GM23248 (cell line): ENCODE measurements around the gene TRAPPC3. TPM values are rescaled to one million over a fixed set of nuclear protein-coding genes. Genes with fewer than 3 reads are reported as not detected.

Experiments
- DNase-seq: peaks from one replicate; pipeline ENCODE4 v3.0.0-alpha.2; 2015
- H2AFZ ChIP-seq: fragments of 200-600 bp; sonication (generic); 2 replicates; pipeline ENCODE4 v1.6.1; 2016; ENCODE audit warnings: antibody characterized with exemption
- H3F3A ChIP-seq: fragments of 200-600 bp; sonication (generic); 2 replicates; pipeline ENCODE4 v1.6.1; 2016; ENCODE audit warnings: mild to moderate bottlenecking, antibody characterized with exemption, mixed run types; ENCODE audit not compliant: insufficient read depth
- H3K27ac ChIP-seq: fragments of 200-600 bp; sonication (generic); 2 replicates; pipeline ENCODE4 v1.5.1; 2016; ENCODE audit warnings: mild to moderate bottlenecking
- H3K27me3 ChIP-seq: fragments of 200-600 bp; sonication (generic); replicated peaks from 2 replicates; pipeline ENCODE4 v1.6.1; 2016; ENCODE audit warnings: mild to moderate bottlenecking; ENCODE audit not compliant: insufficient read depth
- H3K36me3 ChIP-seq: fragments of 200-600 bp; sonication (generic); 2 replicates; pipeline ENCODE4 v1.6.1; 2016; ENCODE audit warnings: low read depth, mild to moderate bottlenecking
- H3K4me1 ChIP-seq: fragments of 200-600 bp; sonication (generic); 2 replicates; pipeline ENCODE4 v1.6.1; 2016; ENCODE audit warnings: mild to moderate bottlenecking; ENCODE audit not compliant: insufficient read depth
- H3K4me2 ChIP-seq: fragments of 200-600 bp; sonication (generic); one replicate; pipeline ENCODE4 v1.6.1; 2016; ENCODE audit warnings: mild to moderate bottlenecking; ENCODE audit not compliant: unreplicated experiment
- H3K4me3 ChIP-seq: fragments of 200-600 bp; sonication (generic); 2 replicates; pipeline ENCODE4 v1.5.1; 2016; ENCODE audit warnings: mild to moderate bottlenecking
- H3K79me2 ChIP-seq: fragments of 200-600 bp; sonication (generic); 2 replicates; pipeline ENCODE4 v1.6.1; 2016; ENCODE audit warnings: mild to moderate bottlenecking; ENCODE audit not compliant: insufficient read depth
- H3K9ac ChIP-seq: fragments of 200-600 bp; sonication (generic); 2 replicates; pipeline ENCODE4 v1.6.1; 2016; ENCODE audit warnings: mild to moderate bottlenecking
- H3K9me2 ChIP-seq: fragments of 200-600 bp; sonication (generic); 2 replicates; pipeline ENCODE4 v1.6.1; 2016; ENCODE audit warnings: mixed run types, mild to moderate bottlenecking, moderate library complexity; ENCODE audit not compliant: insufficient read depth
- H3K9me3 ChIP-seq: fragments of 200-600 bp; sonication (generic); one replicate; pipeline ENCODE4 v1.6.1; 2017; ENCODE audit warnings: low read depth
- H4K20me1 ChIP-seq: fragments of 200-600 bp; sonication (generic); 2 replicates; pipeline ENCODE4 v1.6.0; 2016; ENCODE audit not compliant: insufficient read depth
- EZH2 ChIP-seq: fragments of 200-600 bp; sonication (generic); IDR thresholded peaks from 2 replicates; pipeline ENCODE4 v1.6.1; 2018; ENCODE audit warnings: antibody characterized with exemption, mild to moderate bottlenecking; ENCODE audit not compliant: insufficient read depth, poor library complexity, severe bottlenecking
- EZH2phosphoT487 ChIP-seq: fragments of 200-600 bp; sonication (generic); IDR thresholded peaks from 2 replicates; pipeline ENCODE4 v1.6.1; 2018; ENCODE audit warnings: antibody characterized with exemption, moderate library complexity, mild to moderate bottlenecking, low read depth; ENCODE audit not compliant: insufficient read depth
- WGBS, 2 experiments: methylation state at CpG; one replicate each; pipeline ENCODE4 v1.1.6; 2015 to 2017; ENCODE audit warnings: low lambda C conversion rate in 2 of 2, low coverage in 1 of 2; ENCODE audit errors: missing lambda C conversion rate in 2 of 2; 5-methylcytosine and 5-hydroxymethylcytosine counted together
- in situ Hi-C: fragments of 300-500 bp; cut with MboI; formaldehyde crosslinking; loops from 2 replicates; pipeline ENCODE4 v1.15.0; 2020
- polyA plus RNA-seq: library from polyadenylated mRNA; unstranded; fragments of >200 nt; fragmentation: Nextera tagmentation; extraction: Ambion mirVana; gene quantifications from 2 replicates; pipeline ENCODE4 v1.2.1, GENCODE V29; 2016
- total RNA-seq: library from RNA; depleted of rRNA; stranded (reverse); fragments of >200 nt; shearing (Covaris generic); gene quantifications from 2 replicates; pipeline ENCODE4 v1.2.3, GENCODE V29; 2014

The TRAPPC3 gene
- total and polyA plus RNA-seq, 2 experiments from 2014 or later, result 112 to 134 TPM

DNA sequence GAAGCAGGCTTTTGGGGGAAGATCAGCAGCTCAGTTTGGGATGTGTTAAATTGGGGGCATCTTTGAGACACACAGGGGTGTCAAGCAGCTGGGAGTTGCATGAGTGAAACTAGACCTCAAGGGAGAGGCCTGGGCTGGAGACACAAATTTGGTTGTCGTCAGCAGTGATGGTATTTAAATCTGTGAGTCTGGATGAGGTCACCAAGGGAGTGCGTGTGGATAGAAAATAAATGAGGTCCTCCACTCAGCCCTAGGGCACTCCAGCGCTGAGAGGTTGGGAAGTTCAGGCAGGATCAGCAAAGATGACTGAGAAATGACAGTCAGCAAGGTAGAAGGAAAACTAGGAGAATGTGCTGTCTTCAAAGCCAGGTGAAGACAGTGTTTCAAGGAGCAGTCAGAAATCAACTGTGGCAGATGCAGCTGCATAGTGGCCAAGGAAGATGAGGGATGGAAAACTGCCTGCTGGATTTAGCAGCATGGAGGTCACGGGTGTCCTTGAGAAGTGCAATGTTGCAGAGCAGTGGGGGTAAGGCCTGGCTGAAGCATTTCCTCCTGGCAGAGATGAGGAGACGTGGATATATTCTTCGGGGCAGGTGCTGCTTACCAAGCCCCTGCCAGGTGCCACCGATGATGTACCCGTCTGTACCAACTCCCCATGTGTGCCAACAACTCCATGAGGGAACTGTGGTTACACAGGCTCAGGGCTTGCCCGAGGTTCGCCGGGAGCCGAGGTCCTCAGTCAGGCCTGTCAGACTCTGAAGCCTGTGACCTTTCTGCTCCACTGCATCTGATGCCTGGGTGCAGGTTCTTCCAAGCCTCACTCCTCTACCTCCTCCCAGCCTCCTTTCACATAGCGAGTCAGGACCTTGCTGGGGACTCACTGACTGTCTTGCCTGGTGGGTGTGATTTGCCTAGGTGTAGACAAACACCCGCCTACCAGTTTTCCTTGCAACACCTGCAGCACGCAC is 17.9 kb upstream of the TRAPPC3 start:
- DNase-seq, result peak; percentile 95
- H3K4me1 ChIP-seq, result peaks cover 56% of the 10 kb centered on the region
- H2AFZ ChIP-seq, result no peak overlapping the region
- H3K9me3 ChIP-seq, result no peaks in the 10 kb centered on the region
- peak overlapping the region; percentile 95 for H3K27ac ChIP-seq
- H3K9ac ChIP-seq, result peak overlapping the region; percentile 75
- H3K79me2 ChIP-seq, result peaks cover 100% of the 10 kb centered on the region
- TF ChIP-seq EZH2phosphoT487 (no peak), EZH2 (no peak)
- 60 to 70% methylated on average over 12 to 15 of the region's 15 CpGs for WGBS, 2 experiments
- peaks cover 16% of the 10 kb centered on the region for H3K36me3 ChIP-seq
- H3K9me2 ChIP-seq, result no peaks in the 10 kb centered on the region
- peaks cover 55% of the 10 kb centered on the region for H3F3A ChIP-seq
- no peaks in the 10 kb centered on the region for H3K27me3 ChIP-seq
- H3K4me3 ChIP-seq, result no peak overlapping the region
- H3K4me2 ChIP-seq, result peak overlapping the region; percentile 50
- peaks cover 14% of the 10 kb centered on the region; the same call in 1 of the 2 replicates for H4K20me1 ChIP-seq
- in situ Hi-C loops, result no loop called here

- Histone ChIP-seq H3K4me1 (peaks cover 63% of the 10 kb centered on the region), H3K9me3 (no peaks in the 10 kb centered on the region), H2AFZ (no peak overlapping the region), H3K4me3 (no peak overlapping the region), H3K36me3 (peaks cover 7% of the 10 kb centered on the region; the same call in 1 of the 2 replicates), H3K4me2 (no peak overlapping the region), H3F3A (peaks cover 50% of the 10 kb centered on the region), H4K20me1 (peaks cover 19% of the 10 kb centered on the region), H3K27me3 (no peaks in the 10 kb centered on the region), H3K79me2 (peaks cover 100% of the 10 kb centered on the region), H3K27ac (peak overlapping the region; percentile 95), H3K9me2 (no peaks in the 10 kb centered on the region), H3K9ac (peak overlapping the region; percentile 75)
- WGBS, 2 experiments, result 68% methylated on average over 4 of the region's 4 CpGs
- no peak for DNase-seq
- in situ Hi-C loops, result no loop called here
- TF ChIP-seq EZH2 (no peak), EZH2phosphoT487 (no peak)
Measured at GRCh38 chr1:36166136-36166535, 16.9 kb upstream of the TRAPPC3 start.

- Histone ChIP-seq H3K27me3 (no peaks in the 10 kb centered on the region), H3K4me3 (no peak overlapping the region), H3K36me3 (peaks cover 5% of the 10 kb centered on the region; the same call in 1 of the 2 replicates), H3K27ac (peak overlapping the region; percentile 95), H3K4me1 (peaks cover 70% of the 10 kb centered on the region), H3K9me2 (no peaks in the 10 kb centered on the region), H3K4me2 (peak overlapping the region; percentile 32), H2AFZ (no peak overlapping the region), H3F3A (peaks cover 57% of the 10 kb centered on the region), H3K9me3 (no peaks in the 10 kb centered on the region), H4K20me1 (peaks cover 19% of the 10 kb centered on the region), H3K79me2 (peaks cover 100% of the 10 kb centered on the region), H3K9ac (peak overlapping the region; percentile 75)
- no peak for DNase-seq
- in situ Hi-C loops, result no loop called here
- TF ChIP-seq EZH2phosphoT487 (no peak), EZH2 (no peak)
- whole genome bisulfite sequencing, 2 experiments, result 96 to 100% methylated on average over 1 of the region's 1 CpG
Measured at GRCh38 chr1:36165145-36165544, 15.9 kb upstream of the TRAPPC3 start.

DNA sequence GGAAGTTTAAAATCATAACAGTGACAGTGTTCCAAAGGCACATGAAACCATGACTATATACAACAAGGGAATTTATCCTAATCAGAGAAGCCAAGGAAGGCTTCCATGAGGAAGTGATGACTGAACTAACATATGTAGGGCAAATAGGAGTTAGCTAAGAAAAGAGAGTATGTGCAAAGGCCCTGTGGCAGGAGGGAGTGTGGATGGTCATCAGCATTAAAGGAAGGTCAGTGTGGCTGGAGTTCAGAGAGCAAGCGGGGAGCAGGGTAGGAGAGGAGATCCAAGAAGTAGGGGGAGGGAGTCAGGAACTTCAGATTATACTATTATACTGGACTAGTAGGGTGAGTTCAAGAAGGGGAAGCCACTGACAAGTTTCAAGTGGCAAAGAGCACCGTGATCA is 15.1 kb upstream of the TRAPPC3 start:
- 98% methylated on average over 2 of the region's 2 CpGs for WGBS, 2 experiments
- Histone ChIP-seq H3F3A (peaks cover 60% of the 10 kb centered on the region), H3K4me3 (no peak overlapping the region), H3K27ac (peak overlapping the region; percentile 95), H2AFZ (no peak overlapping the region), H3K4me1 (peaks cover 78% of the 10 kb centered on the region), H4K20me1 (peaks cover 14% of the 10 kb centered on the region), H3K4me2 (no peak overlapping the region), H3K9me3 (no peaks in the 10 kb centered on the region), H3K9ac (peak overlapping the region; percentile 75; the same call in 1 of the 2 replicates), H3K9me2 (no peaks in the 10 kb centered on the region), H3K36me3 (peaks cover 5% of the 10 kb centered on the region; the same call in 1 of the 2 replicates), H3K79me2 (peaks cover 100% of the 10 kb centered on the region), H3K27me3 (no peaks in the 10 kb centered on the region)
- no peak for DNase-seq
- in situ Hi-C loops, result no loop called here
- no peak for TF ChIP-seq EZH2
- no peak for TF ChIP-seq EZH2phosphoT487
